ENCODE results near the gene OBP2A.

GRCh38 chr9:135555910-135556309 is 10.0 kb downstream of the OBP2A start:
- TF ChIP-seq TAF1 (IDR thresholded peaks at IDR 0.05; ENCODE audit: borderline replicate concordance, insufficient read depth, low read length) (no peak), POLR2AphosphoS5 (IDR thresholded peaks at IDR 0.05; ENCODE audit: low read depth, low read length) (no peak), REST (IDR thresholded peaks at IDR 0.05; ENCODE audit: insufficient read depth in 1 of 2, low read depth in 2 of 2, low read length in 2 of 2) (no peak)

Data from PFSK-1 (cell line).